Colonic mucosa (tissue), 4 donors: ENCODE results near the gene PFN4. TPM values are rescaled to one million over a fixed set of nuclear protein-coding genes. Genes with fewer than 3 reads are reported as not detected.

ENCODE experiments used
- DNase-seq: peaks from one replicate; pipeline ENCODE4 v3.0.0-alpha.2; 2020
- H3K27ac ChIP-seq: fragments of 200-600 bp; one replicate; pipeline ENCODE4 v1.8.0; 2021
- H3K27me3 ChIP-seq: fragments of 200-600 bp; one replicate; pipeline ENCODE4 v1.8.0; 2021
- H3K36me3 ChIP-seq: fragments of 200-600 bp; one replicate; pipeline ENCODE4 v1.8.0; 2021
- H3K4me1 ChIP-seq: fragments of 200-600 bp; one replicate; pipeline ENCODE4 v1.8.0; 2021; ENCODE audit warnings: mild to moderate bottlenecking
- H3K4me3 ChIP-seq: fragments of 200-600 bp; one replicate; pipeline ENCODE4 v1.8.0; 2021
- H3K9ac ChIP-seq, 2 donors: one replicate each; pipeline ENCODE4 v1.7.0; 2013; ENCODE audit warnings: control low read depth in 2 of 2, low read depth in 2 of 2, low read length in 2 of 2
- H3K9me3 ChIP-seq: fragments of 200-600 bp; one replicate; pipeline ENCODE4 v1.8.0; 2021
- CTCF ChIP-seq: fragments of 200-600 bp; IDR thresholded peaks from one replicate; pipeline ENCODE4 v1.8.0; 2022; ENCODE audit warnings: antibody characterized with exemption, mild to moderate bottlenecking
- intact Hi-C: fragments of 100-400 bp; cut with DNase I; formaldehyde crosslinking; loops from one replicate; pipeline ENCODE4 v1.14.1; 2022
- total RNA-seq, 2 donors: library from RNA; stranded (reverse); fragmentation: NEBNext Ultra II Directional in 1 of 2; extraction: Animal tissue kit (Norgen Biotek cat#: 25700) in 1 of 2; gene quantifications; one replicate each; pipeline ENCODE4 v1.2.1, GENCODE V29; 2021
- donor health status: healthy.
- donor health status: DM: no; HTN: no; CAD: no.
- donor health status: DM: no; HTN: no; CAD: no.

The PFN4 gene
- total RNA-seq, 2 donors from 2014 or later, result 0.27 TPM; not detected in 1

- intact Hi-C loops, result no loop called here
- Histone ChIP-seq H3K36me3 (no peaks in the 10 kb centered on the region), H3K9ac (no peak overlapping the region), H3K9me3 (no peaks in the 10 kb centered on the region), H3K27me3 (no peaks in the 10 kb centered on the region), H3K27ac (no peak overlapping the region), H3K4me3 (no peak overlapping the region), H3K4me1 (no peaks in the 10 kb centered on the region)
- TF ChIP-seq CTCF, result no peak
- no peak for DNase-seq
These were observed 34.2 kb downstream of the PFN4 start for GRCh38 chr2:24088821-24089359.

- no peak overlapping the region for H3K9ac ChIP-seq
- no peaks in the 10 kb centered on the region for H3K36me3 ChIP-seq
- no peaks in the 10 kb centered on the region for H3K9me3 ChIP-seq
- H3K4me1 ChIP-seq, result no peaks in the 10 kb centered on the region
- no peak for TF ChIP-seq CTCF
- intact Hi-C loops, result no loop called here
- DNase-seq, result no peak
- no peak overlapping the region for H3K4me3 ChIP-seq
- no peak overlapping the region for H3K27ac ChIP-seq
- H3K27me3 ChIP-seq, result no peaks in the 10 kb centered on the region
These were observed 36.1 kb downstream of the PFN4 start for GRCh38 chr2:24087032-24087431.

- no peak for DNase-seq
- H3K27ac ChIP-seq, result no peak overlapping the region
- H3K9me3 ChIP-seq, result no peaks in the 10 kb centered on the region
- intact Hi-C loops, result no loop called here
- H3K4me3 ChIP-seq, result no peak overlapping the region
- H3K36me3 ChIP-seq, result no peaks in the 10 kb centered on the region
- H3K9ac ChIP-seq, result no peak overlapping the region
- H3K27me3 ChIP-seq, result no peaks in the 10 kb centered on the region
- no peaks in the 10 kb centered on the region for H3K4me1 ChIP-seq
- no peak for TF ChIP-seq CTCF
These were observed 36.9 kb downstream of the PFN4 start for GRCh38 chr2:24086241-24086640.

- Histone ChIP-seq H3K27me3 (no peaks in the 10 kb centered on the region), H3K9ac (peak overlapping the region; percentile 90 to 93), H3K4me3 (peak overlapping the region; percentile 63), H3K4me1 (no peaks in the 10 kb centered on the region), H3K27ac (peak overlapping the region; percentile 99), H3K9me3 (no peaks in the 10 kb centered on the region), H3K36me3 (no peaks in the 10 kb centered on the region)
- TF ChIP-seq CTCF, result no peak
- DNase-seq, result no peak
- intact Hi-C loops, result no loop called here
These were observed 38.0 kb downstream of the PFN4 start for GRCh38 chr2:24085200-24085489.

- no peaks in the 10 kb centered on the region for H3K9me3 ChIP-seq
- H3K36me3 ChIP-seq, result no peaks in the 10 kb centered on the region
- DNase-seq, result peak; percentile 88
- H3K4me3 ChIP-seq, result peak within 1 kb of the TSS; percentile 63
- H3K4me1 ChIP-seq, result no peaks in the 10 kb centered on the region
- H3K27ac ChIP-seq, result peak within 1 kb of the TSS; percentile 99
- TF ChIP-seq CTCF, result peak; percentile 98
- peak within 1 kb of the TSS; percentile 90 to 93 for H3K9ac ChIP-seq
- no peaks in the 10 kb centered on the region for H3K27me3 ChIP-seq
- intact Hi-C loops, result no loop called here
These were observed 38.5 kb downstream of the PFN4 start, which contains the start of gene TP53I3 for GRCh38 chr2:24084386-24085199. TP53I3 (minus strand) TSS chr2:24084834; CDS start chr2:24084326, 508 bp downstream.
